Stimulated activated CD4-positive, alpha-beta T cell treated with anti-CD3 and anti-CD28 coated beads, Interleukin-15, amount 100 ng/mL, for 48 hours (primary cell): ENCODE measurements around the gene TEAD1.

Experiments
- DNase-seq, 2 donors: peaks; one replicate each; pipeline ENCODE4 v3.0.0-alpha.2; 2020; ENCODE audit warnings: low read depth in 2 of 2

TEAD1 gene

GRCh38 chr11:12986194-12986898 lies 312.1 kb downstream of the TEAD1 start:
- no peak for DNase-seq

GRCh38 chr11:12989428-12990161 lies 315.4 kb downstream of the TEAD1 start:
- DNase-seq, result no peak

- DNase-seq, result no peak
These were observed 315.9 kb downstream of the TEAD1 start for GRCh38 chr11:12990162-12990480.

- no peak for DNase-seq
These were observed 317.2 kb downstream of the TEAD1 start for GRCh38 chr11:12991426-12991825.

- DNase-seq, result no peak
These were observed 319.4 kb downstream of the TEAD1 start for GRCh38 chr11:12993626-12994025.
